Hepatic stellate cell (primary cell): ENCODE measurements around the gene ITIH3.
A peak's percentile ranks its signal among the peaks of the same experiment; 100 is the strongest.

Source experiments
- DNase-seq: peaks from one replicate; pipeline ENCODE4 v3.0.0; 2011; ENCODE audit warnings: low spot score

Gene ITIH3

DNA sequence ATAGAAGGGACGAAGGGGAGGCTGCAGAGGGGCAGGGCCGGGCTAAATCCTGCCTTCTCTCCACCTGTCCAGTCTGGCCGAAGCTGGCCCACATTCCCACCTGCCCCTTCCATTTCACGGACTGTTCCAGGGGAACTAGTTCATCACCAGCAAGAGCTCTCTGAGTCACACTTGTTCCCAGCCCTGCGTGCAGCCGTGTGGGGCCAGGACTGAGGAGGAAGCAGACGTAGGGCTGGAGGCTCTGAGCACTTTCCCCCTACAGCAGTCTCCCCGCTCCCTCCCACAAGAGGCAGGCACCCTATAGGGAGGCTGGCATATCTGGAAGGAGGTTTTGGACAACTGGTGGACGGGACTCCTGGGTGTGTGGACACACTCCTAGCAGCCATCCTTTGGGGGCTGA lies 32.8 kb downstream of the ITIH3 start:
- DNase-seq, result no peak

GRCh38 chr3:52827866-52828376 lies 33.3 kb downstream of the ITIH3 start:
- no peak for DNase-seq

- no peak for DNase-seq
Measured at GRCh38 chr3:52829482-52829881, 34.9 kb downstream of the ITIH3 start.

DNA sequence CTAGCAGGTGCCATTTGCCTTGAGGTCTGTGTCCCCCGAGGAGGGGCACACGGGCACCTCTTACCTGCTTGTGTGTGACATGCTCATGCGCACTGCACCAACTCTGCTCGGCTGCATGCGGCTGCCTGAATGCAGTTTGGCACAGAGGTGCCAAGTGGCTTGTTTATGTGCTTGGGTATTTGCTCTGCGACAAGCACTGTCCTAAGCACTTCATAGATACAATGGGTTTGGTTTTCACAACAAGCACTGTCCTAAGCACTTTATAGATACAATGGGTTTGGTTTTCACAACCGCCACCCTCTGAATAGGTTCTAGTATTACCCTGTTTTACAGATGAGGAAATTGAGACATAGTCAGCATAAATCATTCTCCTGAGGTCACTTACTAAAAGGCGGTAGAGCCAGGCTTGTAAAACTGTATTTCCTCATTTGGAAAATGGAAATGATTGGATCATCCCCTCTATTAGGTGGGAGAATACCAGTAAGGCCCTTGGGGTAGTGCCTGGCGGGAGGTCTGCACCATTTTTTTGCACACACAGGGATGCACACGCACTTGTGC lies 35.4 kb downstream of the ITIH3 start:
- DNase-seq, result no peak

GRCh38 chr3:52830535-52831258 lies 36.1 kb downstream of the ITIH3 start, which contains the start of gene ITIH4:
TSS of gene ITIH4 (minus strand) at chr3:52830672. CDS start at chr3:52830642, 30 bp downstream.
- no peak for DNase-seq

DNA sequence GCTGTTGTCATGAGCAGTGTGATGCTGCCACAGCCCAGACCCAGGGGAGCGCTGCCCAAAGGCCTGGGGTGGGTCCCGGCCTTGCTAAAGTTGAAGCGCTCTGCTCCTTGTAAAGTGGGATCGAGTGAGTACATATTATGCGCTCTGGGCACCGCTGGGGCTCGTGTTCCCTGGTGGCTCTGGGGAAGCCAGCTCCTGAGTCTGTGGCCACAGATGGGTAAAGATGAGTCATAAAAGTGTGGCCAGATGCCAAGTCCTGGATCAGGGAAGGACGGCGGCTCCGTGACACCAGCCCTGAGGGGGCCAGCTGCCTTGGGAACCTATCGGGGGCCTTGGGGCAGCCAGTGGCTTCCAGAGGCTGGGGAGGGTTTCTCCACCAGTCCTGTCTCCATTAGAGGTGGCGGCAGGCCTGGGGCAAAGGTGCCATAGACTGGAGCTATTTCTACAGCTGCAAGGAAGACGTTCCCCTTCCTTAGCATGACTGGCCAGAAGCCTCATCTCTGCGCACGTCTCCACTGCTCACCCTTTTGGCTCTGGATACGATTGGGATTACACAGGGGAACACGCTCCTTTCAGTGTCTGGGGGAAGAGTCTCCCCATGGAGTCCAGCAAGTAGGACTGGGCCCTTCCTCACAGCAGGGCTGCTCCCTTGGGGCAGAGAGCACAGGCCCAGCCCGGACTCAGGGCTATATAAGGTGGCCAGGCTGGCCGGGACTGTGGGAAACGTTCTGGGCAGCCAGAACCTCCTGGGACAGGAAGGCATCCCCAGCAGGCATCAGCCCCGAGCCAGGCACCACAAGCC lies 37.1 kb downstream of the ITIH3 start:
- DNase-seq, result peak; percentile 92

- DNase-seq, result no peak
Measured at GRCh38 chr3:52833202-52833601, 38.6 kb downstream of the ITIH3 start.

DNA sequence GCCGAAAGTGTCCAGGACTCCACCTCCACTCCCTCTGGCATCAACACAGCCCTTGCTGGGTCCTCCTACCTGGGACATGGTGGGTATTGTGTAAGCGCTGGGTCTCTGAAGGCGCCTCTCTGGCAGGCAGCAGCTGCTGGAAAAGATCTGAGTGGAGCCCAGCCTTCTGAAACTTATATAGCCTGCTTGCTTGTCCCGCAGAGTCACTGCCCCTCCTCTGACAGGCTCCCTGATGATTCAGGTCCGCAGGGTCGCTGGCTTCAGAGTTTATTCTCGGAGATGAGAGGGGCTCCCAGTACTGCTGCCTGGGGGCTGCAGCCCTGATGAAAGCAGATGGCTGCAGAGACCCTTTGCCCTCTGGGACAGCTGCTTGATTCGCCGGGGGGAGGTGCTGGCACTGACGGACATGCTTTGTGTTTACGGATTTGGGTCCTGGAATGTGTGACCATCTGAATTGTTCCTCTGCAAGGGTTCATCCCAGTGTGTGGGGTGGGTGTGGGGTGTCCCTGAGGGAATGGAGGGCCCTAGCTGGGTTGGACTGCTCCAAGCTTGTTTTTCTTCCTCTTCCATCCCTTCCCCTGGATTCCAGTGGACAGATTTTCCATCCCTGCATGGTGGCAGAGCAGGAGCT lies 40.4 kb downstream of the ITIH3 start, which contains the start of gene MUSTN1:
MUSTN1 (minus strand) TSS at position 149 of the 631 bp plus-strand sequence; CDS start at position 78, 71 bp downstream.
- peak; percentile 72 for DNase-seq

DNA sequence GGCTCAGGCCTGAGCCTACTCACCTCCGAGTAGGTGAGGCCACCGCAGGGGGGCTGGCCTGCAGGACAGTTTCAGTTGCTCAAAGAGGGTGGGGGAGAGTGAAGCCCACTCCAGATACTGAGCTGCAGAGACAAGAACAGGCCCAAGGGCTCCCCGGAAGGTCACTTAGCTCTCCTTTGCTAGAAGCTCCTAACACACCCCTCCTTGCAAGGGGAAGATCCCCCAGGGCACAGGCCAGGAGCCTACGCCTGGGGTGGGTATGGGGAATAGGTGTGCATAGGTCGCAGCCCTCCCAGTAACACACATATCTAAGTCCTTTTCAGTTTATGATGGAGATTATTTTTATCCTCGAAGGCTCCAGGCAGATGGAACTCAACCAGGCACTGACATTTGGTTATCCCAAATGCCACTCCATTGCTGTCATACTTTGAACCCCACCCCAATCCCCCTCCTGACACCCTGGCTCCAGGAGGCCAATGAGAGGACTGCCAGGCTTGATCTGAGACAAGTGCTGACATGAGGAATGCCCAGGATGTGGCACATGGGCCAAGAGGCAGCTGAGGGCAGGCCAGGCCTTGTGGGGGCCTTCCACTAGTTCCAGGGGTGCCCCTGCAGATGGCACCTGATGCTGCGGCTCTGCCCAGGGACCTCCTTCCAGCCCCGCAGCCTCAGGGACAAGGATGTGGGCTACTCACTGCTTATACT lies 41.3 kb downstream of the ITIH3 start:
- no peak for DNase-seq

DNA sequence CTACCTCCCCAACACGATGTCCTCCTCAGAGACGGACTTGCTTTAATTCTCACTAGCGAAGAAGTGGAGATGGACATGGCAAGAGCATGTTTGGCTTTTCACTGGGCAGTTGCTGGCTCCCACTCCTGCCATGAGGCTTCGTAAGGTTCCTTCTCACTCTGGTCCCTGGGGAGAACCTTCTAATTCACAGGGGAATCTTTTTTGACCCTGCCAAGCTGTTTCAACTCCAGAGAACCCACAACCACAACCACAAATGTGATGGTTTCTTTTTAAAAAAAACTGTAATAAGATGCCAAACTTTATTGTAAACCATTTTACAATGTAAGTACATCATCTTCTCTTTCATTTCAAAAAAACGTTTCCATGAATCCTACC lies 41.9 kb downstream of the ITIH3 start:
- DNase-seq, result no peak

- DNase-seq, result no peak
Measured at GRCh38 chr3:52836986-52837385, 42.4 kb downstream of the ITIH3 start.

GRCh38 chr3:52838561-52839267 lies 44.1 kb downstream of the ITIH3 start:
- DNase-seq, result no peak

- no peak for DNase-seq
Measured at GRCh38 chr3:52839268-52839575, 44.6 kb downstream of the ITIH3 start.

GRCh38 chr3:52839892-52840545 lies 45.4 kb downstream of the ITIH3 start:
- no peak for DNase-seq

DNA sequence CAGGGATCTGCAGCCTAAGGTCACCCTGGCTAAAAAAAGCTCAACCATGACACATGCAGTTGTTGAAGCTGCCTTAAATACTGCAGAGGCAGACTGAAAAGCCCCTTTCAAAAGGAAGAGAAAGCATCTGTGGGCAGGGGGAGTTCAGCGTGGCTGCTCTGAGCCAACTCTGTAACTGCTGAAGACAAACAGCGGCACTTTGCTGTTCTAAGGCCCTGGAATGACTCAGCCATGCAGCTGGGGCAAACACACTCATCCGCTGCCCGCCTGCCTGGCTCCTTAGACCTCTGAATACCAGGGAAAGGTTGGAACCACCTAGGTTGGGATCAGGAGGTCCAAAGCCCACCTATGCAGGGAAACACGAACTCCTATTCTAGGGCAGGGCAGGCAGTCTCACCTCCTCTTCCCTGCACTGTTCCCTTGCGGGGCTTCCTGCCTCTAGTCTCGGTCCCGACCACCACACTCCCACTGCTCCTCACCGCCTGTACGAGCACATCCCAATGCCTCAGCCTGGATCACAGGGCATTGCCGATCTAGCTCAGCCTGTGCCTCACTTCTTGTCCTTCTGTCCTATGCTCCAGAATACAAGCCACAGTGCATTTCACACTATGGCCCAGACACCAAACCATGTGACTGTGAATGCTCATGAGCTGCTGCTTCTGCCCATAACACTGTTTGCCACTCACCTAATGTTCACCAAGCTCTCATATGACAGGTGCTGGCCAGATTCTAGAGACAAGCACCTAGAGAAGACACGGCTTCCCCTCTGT lies 46.8 kb downstream of the ITIH3 start:
- DNase-seq, result no peak

DNA sequence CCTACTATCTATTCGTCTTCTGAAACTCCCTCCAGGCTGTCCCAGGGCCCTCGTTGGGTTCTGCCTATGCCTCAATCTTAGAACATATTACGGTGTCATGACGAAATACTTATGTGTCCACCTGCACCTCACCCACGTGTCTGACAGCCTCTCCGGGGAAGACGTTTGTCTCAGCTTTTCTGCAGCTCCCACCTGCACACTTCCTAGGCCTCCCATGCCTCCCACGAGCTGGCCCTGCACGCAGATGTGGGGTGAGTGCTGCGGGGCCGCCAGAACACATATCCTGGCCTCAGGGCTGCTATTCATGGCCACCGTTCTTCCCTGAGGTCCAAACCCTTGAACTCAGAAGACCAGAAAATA lies 47.4 kb downstream of the ITIH3 start:
- DNase-seq, result no peak

- DNase-seq, result no peak
Measured at GRCh38 chr3:52842424-52842823, 47.8 kb downstream of the ITIH3 start.

DNA sequence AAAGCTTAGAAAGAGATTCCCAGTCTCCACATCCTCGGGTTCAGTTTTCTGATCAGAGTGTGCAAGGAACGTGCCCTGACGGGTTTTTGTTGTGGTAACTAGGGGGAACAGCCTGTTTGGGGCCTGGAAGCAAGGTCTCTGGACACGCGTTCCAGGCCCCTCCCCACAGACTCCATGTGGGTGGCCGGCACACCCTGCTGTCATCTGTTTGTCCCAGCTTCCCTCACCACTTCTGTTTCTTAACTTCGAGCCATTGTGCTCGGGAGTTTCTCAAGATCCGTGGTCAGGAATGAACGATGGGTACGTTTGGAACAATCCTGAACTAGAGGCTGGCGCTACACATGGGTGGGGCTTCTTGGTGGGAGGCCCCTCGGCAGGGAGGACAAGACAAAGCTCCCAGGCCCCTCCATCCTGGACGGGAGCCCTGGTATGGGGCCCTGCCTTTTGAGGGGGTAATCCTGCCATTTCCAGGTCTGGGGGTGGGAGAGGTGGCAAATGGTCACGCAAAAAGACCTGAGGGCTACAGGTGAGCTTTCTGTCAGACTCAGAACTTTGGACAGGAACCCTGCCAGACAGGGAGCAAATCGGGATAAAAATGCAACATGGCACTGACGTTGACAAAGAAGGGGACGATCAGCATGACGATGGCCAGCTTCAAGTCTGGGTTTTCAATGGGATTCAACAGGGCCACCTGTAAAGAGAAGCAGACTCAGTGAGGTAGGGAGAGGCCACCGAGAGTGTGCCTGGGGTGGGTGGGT lies 48.7 kb downstream of the ITIH3 start:
- no peak for DNase-seq

DNA sequence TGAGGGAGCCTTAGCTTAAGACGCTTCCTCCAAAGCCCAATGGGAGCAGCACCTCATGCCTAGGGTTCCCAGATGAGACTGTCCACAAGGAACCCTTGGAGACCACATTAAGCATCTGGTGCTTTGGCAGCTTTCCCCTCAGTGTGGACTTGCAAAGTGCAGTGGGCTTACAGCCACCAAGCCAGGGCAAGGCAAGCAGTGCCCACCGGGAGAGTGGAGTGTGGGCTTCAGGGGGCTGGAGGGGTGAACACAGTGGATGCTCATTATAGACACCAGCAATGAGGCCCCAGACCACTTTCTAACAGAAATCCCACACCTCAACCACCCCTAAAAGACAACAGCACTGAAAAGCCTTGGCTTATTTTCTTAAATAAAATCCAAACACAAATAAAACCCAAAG lies 49.3 kb downstream of the ITIH3 start:
- no peak for DNase-seq
